Fibroblast of lung (primary cell): ENCODE data around the gene SLC9A1. TPM values are rescaled to one million over a fixed set of nuclear protein-coding genes. Genes with fewer than 3 reads are reported as not detected.

Experiments
- DNase-seq, 2 donors: peaks; one replicate each; pipeline versions ENCODE4 v3.0.0 to v3.0.0-alpha.2; 2010; ENCODE audit warnings: low read depth in 2 of 2
- H2AFZ ChIP-seq: 2 replicates; pipeline ENCODE4 v1.5.1; 2012; ENCODE audit warnings: low read length, control low read depth, inconsistent platforms
- H3K27ac ChIP-seq: 2 replicates; pipeline ENCODE4 v1.5.1; 2011; ENCODE audit warnings: low read length, control low read depth; ENCODE audit not compliant: insufficient read depth
- H3K27me3 ChIP-seq: 2 replicates; pipeline ENCODE4 v1.5.1; 2011; ENCODE audit warnings: mild to moderate bottlenecking, low read length; ENCODE audit not compliant: control insufficient read depth, insufficient read depth
- H3K36me3 ChIP-seq: 2 replicates; pipeline ENCODE4 v1.5.1; 2011; ENCODE audit warnings: low read length; ENCODE audit not compliant: control insufficient read depth, insufficient read depth
- H3K4me1 ChIP-seq: 2 replicates; pipeline ENCODE4 v1.5.1; 2011; ENCODE audit warnings: low read length; ENCODE audit not compliant: control insufficient read depth, insufficient read depth; ENCODE audit errors: extremely low read depth
- H3K4me2 ChIP-seq: 2 replicates; pipeline ENCODE4 v1.5.1; 2011; ENCODE audit warnings: low read length, control low read depth; ENCODE audit not compliant: insufficient read depth; ENCODE audit errors: extremely low read depth
- H3K4me3 ChIP-seq, 4 experiments: fragments of 200-600 bp in 1 of 4; sonication (generic) in 1 of 4; replicated peaks in 1 of 4; 2 replicates each; pipeline ENCODE4 v1.5.1; 2011 to 2016; ENCODE audit warnings: low read length in 4 of 4, low read depth in 3 of 4, mild to moderate bottlenecking in 3 of 4, control low read depth in 2 of 4, inconsistent platforms in 1 of 4, mixed read lengths in 1 of 4; ENCODE audit not compliant: insufficient read depth in 1 of 4; ENCODE audit errors: control extremely low read depth in 1 of 4
- H3K79me2 ChIP-seq: 2 replicates; pipeline ENCODE4 v1.5.1; 2012; ENCODE audit warnings: mild to moderate bottlenecking, low read length, inconsistent platforms; ENCODE audit not compliant: control insufficient read depth, insufficient read depth
- H3K9ac ChIP-seq: 2 replicates; pipeline ENCODE4 v1.5.1; 2011; ENCODE audit warnings: mild to moderate bottlenecking, low read length, control low read depth; ENCODE audit not compliant: insufficient read depth
- H3K9me3 ChIP-seq: 2 replicates; pipeline ENCODE4 v1.5.1; 2012; ENCODE audit warnings: low read depth, low read length; ENCODE audit not compliant: control insufficient read depth, insufficient read depth
- H4K20me1 ChIP-seq: 2 replicates; pipeline ENCODE4 v1.5.1; 2011; ENCODE audit warnings: low read length; ENCODE audit not compliant: control insufficient read depth, insufficient read depth; ENCODE audit errors: extremely low read depth
- EZH2 ChIP-seq: IDR thresholded peaks from 2 replicates; pipeline ENCODE4 v1.5.1; 2012; ENCODE audit warnings: low read length, control low read depth, mild to moderate bottlenecking; ENCODE audit errors: missing control alignments
- polyA plus RNA-seq, 2 donors: library from polyadenylated mRNA; depleted of rRNA in 1 of 2; stranded (reverse) in 1 of 2; unstranded in 1 of 2; fragments of >200 nt; gene quantifications; 2 replicates each; pipeline ENCODE4 v1.2.1, GENCODE V29; 2011 to 2012; ENCODE audit warnings: missing spikeins in 1 of 2
- total RNA-seq: library from RNA; depleted of rRNA; stranded (reverse); fragments of >200 nt; gene quantifications from 2 replicates; pipeline ENCODE4 v1.2.1, GENCODE V29; 2014
- TF ChIP-seq, protein P1 (sequence below), 2 donors: IDR thresholded peaks in 1 of 2; conservative IDR thresholded peaks in 1 of 2; 1 replicate in 1 of 2; 2 replicates in 1 of 2; pipeline ENCODE4 v1.5.1; 2011 to 2012; ENCODE audit warnings: low read length in 2 of 2, control low read depth in 1 of 2, inconsistent platforms in 1 of 2, low read depth in 1 of 2, mild to moderate bottlenecking in 1 of 2

SLC9A1 gene
- total and polyA plus RNA-seq, 2 donors (not counting 1 experiment from before 2014, with no cell fraction given): 4.9 to 10.4 TPM

DNA sequence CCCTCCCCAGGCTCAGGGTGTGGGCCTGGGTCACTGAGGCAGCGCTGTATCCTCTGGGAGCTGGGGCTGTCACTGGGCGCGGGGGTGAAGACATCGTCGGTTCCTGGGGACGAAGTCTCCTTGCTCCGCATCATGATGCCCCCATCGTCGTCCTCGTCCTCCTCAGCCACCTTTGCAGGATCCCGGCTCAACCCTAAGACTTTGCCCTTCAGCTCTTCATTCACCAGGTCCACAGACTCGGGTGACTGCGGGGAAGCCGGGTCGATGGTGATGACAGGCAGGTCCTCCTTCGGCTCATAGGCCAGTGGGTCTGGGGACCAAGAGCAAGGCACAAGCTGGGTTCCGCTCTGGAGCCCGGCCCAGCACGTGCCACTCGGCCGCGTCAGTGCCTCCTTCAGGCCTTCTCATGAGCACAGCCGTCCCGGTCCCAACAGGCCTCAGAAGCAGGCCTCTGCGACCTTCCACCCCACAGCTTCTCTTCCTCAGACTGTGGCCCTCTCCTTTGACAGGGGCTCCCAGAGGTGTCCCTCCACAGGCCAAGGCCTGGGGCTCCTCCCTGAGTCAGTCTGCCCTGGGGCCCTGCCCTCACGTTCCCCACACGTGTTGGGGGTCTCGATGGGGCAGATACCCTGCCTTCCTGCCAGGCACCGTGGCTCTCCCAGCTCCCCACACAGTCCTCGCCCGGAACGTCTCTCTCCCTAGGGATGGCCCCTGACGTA is 54.4 kb downstream of the SLC9A1 start:
- Histone ChIP-seq H3K36me3 (peaks cover 4% of the 10 kb centered on the region), H3K9me3 (no peaks in the 10 kb centered on the region), H3K27ac (peak overlapping the region; percentile 80), H2AFZ (no peak overlapping the region), H3K27me3 (no peaks in the 10 kb centered on the region), H3K4me1 (peaks cover 21% of the 10 kb centered on the region), H3K79me2 (no peaks in the 10 kb centered on the region), H4K20me1 (no peaks in the 10 kb centered on the region), H3K9ac (peak overlapping the region; percentile 24), H3K4me2 (no peak overlapping the region), H3K4me3 (no peak overlapping the region)
- TF ChIP-seq, protein P1, sequence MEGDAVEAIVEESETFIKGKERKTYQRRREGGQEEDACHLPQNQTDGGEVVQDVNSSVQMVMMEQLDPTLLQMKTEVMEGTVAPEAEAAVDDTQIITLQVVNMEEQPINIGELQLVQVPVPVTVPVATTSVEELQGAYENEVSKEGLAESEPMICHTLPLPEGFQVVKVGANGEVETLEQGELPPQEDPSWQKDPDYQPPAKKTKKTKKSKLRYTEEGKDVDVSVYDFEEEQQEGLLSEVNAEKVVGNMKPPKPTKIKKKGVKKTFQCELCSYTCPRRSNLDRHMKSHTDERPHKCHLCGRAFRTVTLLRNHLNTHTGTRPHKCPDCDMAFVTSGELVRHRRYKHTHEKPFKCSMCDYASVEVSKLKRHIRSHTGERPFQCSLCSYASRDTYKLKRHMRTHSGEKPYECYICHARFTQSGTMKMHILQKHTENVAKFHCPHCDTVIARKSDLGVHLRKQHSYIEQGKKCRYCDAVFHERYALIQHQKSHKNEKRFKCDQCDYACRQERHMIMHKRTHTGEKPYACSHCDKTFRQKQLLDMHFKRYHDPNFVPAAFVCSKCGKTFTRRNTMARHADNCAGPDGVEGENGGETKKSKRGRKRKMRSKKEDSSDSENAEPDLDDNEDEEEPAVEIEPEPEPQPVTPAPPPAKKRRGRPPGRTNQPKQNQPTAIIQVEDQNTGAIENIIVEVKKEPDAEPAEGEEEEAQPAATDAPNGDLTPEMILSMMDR (conservative IDR thresholded peaks at IDR 0.05 in 1 of 2, IDR thresholded peaks at IDR 0.05 in 1 of 2; ENCODE audit: low read depth in 1 of 2, low read length in 2 of 2): no peak
- no peak for TF ChIP-seq EZH2
- no peak for DNase-seq

DNA sequence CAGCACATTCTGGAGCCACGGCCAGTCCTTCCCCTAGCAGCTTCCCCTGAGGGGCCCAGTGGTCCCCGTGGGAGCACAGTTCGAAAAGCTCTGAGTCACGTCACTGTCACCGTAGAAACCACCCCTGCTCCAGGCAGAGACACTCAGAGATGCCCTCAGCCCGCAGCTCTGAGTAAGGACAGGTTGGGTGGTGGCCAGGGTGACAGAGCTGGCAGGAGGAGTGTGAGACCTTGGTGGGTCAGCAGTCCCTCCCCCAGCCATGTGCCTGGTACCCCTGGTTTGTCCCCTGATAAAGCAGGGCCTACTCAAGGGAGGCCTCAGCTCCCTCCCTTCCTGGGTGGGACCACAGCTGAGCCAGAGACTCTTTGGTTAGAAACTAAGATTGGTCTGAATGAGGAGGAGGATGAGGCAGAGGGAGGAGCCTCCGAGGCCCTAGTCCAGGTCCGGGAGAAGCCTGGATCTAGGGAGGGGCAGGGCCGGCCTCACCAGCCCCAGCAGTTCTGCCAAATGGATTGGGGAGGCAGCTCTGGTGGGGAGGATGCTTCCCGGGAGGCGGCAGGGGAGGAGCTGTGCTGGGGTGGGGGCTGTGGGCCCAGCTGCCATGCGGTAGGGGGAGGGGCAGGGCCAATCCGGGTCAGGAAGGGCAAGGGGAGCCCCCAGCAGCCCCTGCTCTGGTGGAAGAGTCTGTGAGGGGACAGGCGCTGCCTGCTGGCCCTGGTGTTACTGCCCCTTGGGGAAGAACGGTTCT is 55.2 kb downstream of the SLC9A1 start:
- TF ChIP-seq, protein P1 (conservative IDR thresholded peaks at IDR 0.05 in 1 of 2, IDR thresholded peaks at IDR 0.05 in 1 of 2; ENCODE audit: low read depth in 1 of 2, low read length in 2 of 2): no peak
- no peak for TF ChIP-seq EZH2
- H3K4me3 ChIP-seq: no peak overlapping the region
- H4K20me1 ChIP-seq: no peaks in the 10 kb centered on the region
- H3K4me2 ChIP-seq: peak overlapping the region; percentile 28
- peaks cover 4% of the 10 kb centered on the region for H3K36me3 ChIP-seq
- peak overlapping the region; percentile 26 for H3K9ac ChIP-seq
- DNase-seq: peak; percentile 71 to 82
- peaks cover 21% of the 10 kb centered on the region for H3K4me1 ChIP-seq
- no peaks in the 10 kb centered on the region for H3K79me2 ChIP-seq
- no peaks in the 10 kb centered on the region for H3K9me3 ChIP-seq
- peak overlapping the region; percentile 80 for H3K27ac ChIP-seq
- peak overlapping the region; percentile 33 for H2AFZ ChIP-seq
- H3K27me3 ChIP-seq: no peaks in the 10 kb centered on the region

DNA sequence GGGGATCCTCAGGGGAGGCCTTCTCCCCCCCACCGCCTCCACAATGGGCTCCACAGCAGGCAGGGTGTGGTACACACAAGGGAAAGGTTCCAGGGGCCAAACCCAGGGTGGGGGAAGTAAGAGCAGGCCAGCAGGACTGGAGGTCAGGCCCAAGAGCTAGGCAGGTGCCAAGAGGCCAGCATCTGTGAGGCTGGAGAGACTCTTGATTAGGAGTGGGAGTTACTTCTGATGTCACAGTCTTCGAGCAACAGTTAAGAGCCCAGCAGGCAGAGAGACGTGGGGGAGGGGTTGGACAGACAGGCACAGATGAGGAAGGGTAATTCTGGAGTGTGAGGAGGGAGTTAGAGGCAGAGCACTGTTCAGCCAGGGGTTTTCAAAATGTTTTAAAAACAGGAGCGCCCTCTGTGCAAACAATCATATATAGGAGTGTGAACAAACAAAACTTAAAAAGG is 55.8 kb downstream of the SLC9A1 start:
- H4K20me1 ChIP-seq: no peaks in the 10 kb centered on the region
- peaks cover 21% of the 10 kb centered on the region for H3K4me1 ChIP-seq
- no peaks in the 10 kb centered on the region for H3K27me3 ChIP-seq
- no peak overlapping the region for H3K9ac ChIP-seq
- peak; percentile 64 to 79 for DNase-seq
- no peak for TF ChIP-seq EZH2
- no peaks in the 10 kb centered on the region for H3K79me2 ChIP-seq
- peaks cover 4% of the 10 kb centered on the region for H3K36me3 ChIP-seq
- peak overlapping the region; percentile 28 for H3K4me2 ChIP-seq
- no peak overlapping the region for H3K4me3 ChIP-seq
- no peaks in the 10 kb centered on the region for H3K9me3 ChIP-seq
- peak overlapping the region; percentile 80 for H3K27ac ChIP-seq
- no peak overlapping the region for H2AFZ ChIP-seq
